ENCODE data around the gene SPDYE5.

Gene SPDYE5

DNA sequence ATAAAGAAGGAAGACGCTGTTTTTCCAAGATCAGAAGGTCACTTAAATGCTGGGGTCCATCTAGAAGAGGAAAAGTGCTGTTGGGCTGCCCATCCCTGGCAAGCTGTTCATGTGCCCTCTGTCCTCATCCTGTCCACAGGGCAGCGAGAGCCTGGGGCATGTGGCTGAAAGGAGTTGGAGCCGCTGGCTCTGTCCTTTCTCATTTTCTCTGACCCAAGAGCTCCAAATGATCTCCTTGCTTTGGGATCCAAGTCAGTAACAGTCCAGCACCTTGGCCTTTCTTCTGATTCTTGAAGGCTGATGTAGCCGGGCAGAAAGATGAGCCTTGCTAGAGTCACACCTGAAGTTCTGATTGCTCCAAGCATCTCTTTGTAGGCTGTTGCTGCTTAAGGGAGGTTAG, 44.4 kb downstream of the SPDYE5 start:
- Histone ChIP-seq H3K9ac (ENCODE audit: low read length) (no peak overlapping the region), H3K9me3 (ENCODE audit: insufficient read depth, low read length) (no peaks in the 10 kb centered on the region), H2AFZ (ENCODE audit: low read depth, low read length) (no peak overlapping the region), H4K20me1 (ENCODE audit: insufficient read depth, low read length) (no peaks in the 10 kb centered on the region), H3K79me2 (ENCODE audit: low read length) (no peaks in the 10 kb centered on the region), H3K4me1 (ENCODE audit: low read length) (peaks cover 16% of the 10 kb centered on the region), H3K27ac (ENCODE audit: low read length) (no peak overlapping the region), H3K4me3 (ENCODE audit: low read length) (no peak overlapping the region), H3K4me2 (ENCODE audit: low read length) (no peak overlapping the region), H3K36me3 (replicated peaks; ENCODE audit: low read depth, low read length) (no peaks in the 10 kb centered on the region), H3K27me3 (ENCODE audit: low read depth, low read length) (peaks cover 14% of the 10 kb centered on the region)
- TF ChIP-seq, protein P1, sequence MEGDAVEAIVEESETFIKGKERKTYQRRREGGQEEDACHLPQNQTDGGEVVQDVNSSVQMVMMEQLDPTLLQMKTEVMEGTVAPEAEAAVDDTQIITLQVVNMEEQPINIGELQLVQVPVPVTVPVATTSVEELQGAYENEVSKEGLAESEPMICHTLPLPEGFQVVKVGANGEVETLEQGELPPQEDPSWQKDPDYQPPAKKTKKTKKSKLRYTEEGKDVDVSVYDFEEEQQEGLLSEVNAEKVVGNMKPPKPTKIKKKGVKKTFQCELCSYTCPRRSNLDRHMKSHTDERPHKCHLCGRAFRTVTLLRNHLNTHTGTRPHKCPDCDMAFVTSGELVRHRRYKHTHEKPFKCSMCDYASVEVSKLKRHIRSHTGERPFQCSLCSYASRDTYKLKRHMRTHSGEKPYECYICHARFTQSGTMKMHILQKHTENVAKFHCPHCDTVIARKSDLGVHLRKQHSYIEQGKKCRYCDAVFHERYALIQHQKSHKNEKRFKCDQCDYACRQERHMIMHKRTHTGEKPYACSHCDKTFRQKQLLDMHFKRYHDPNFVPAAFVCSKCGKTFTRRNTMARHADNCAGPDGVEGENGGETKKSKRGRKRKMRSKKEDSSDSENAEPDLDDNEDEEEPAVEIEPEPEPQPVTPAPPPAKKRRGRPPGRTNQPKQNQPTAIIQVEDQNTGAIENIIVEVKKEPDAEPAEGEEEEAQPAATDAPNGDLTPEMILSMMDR (IDR thresholded peaks at IDR 0.05; ENCODE audit: low read depth, low read length) = no peak
- TF ChIP-seq EZH2phosphoT487 (IDR thresholded peaks at IDR 0.05; ENCODE audit: low read depth) = no peak

DNA sequence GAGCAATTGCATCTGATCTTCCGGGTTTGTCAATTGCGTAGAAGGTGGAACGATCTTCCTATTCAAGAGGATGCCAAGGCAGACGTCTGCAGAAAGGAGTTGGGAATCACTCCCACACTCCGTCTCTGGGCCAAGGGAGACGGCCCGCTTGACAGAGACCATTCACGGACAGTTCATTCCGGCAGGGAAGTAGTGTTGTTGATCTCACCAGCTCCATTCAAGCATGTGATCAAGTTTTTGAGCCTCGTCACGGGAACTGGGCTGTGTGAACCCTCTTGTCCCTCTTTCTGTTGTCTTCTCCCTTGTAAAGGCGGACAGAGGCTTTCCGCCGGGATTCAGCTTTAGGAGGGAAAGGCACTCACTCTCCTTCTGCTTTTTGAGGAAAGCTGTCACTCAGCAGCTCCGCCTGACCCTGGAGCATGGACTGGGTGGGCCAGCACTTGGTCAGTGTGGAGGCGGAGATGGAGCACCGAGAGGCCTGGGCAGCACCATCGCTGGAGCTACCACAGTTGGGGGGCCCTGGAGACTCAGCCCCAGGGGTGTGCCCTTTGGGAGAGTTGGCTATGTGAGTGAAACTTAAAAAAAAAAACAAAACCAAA, 44.9 kb downstream of the SPDYE5 start:
- H3K4me2 ChIP-seq (ENCODE audit: low read length) = no peak overlapping the region
- H3K4me1 ChIP-seq (ENCODE audit: low read length) = peaks cover 16% of the 10 kb centered on the region
- H4K20me1 ChIP-seq (ENCODE audit: insufficient read depth, low read length) = no peaks in the 10 kb centered on the region
- H3K36me3 ChIP-seq (replicated peaks; ENCODE audit: low read depth, low read length) = no peaks in the 10 kb centered on the region
- H2AFZ ChIP-seq (ENCODE audit: low read depth, low read length) = no peak overlapping the region
- no peaks in the 10 kb centered on the region for H3K79me2 ChIP-seq (ENCODE audit: low read length)
- H3K9me3 ChIP-seq (ENCODE audit: insufficient read depth, low read length) = no peaks in the 10 kb centered on the region
- H3K27ac ChIP-seq (ENCODE audit: low read length) = no peak overlapping the region
- peaks cover 14% of the 10 kb centered on the region for H3K27me3 ChIP-seq (ENCODE audit: low read depth, low read length)
- no peak overlapping the region for H3K4me3 ChIP-seq (ENCODE audit: low read length)
- TF ChIP-seq, protein P1 (IDR thresholded peaks at IDR 0.05; ENCODE audit: low read depth, low read length) = no peak
- TF ChIP-seq EZH2phosphoT487 (IDR thresholded peaks at IDR 0.05; ENCODE audit: low read depth) = no peak
- no peak overlapping the region for H3K9ac ChIP-seq (ENCODE audit: low read length)

DNA sequence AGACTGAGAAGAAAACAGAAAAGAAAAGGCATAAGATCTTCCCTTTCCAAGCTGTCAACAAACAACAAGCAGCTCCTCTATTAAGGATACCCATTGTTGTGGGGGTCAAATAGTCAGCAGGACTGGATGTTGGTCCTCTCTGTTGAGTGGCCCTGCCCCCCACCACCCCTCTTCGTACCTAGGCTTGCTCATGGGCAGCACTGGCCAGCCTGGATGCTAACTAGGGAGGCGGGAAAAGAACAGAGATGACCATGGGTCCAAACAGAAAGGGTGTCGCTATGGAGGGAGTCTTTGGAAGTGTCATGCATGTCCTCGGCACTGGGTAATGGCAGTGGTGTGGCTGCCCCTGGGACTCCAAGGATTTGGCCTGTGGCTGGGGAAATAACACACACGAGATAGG, 45.6 kb downstream of the SPDYE5 start:
- Histone ChIP-seq H2AFZ (ENCODE audit: low read depth, low read length) (no peak overlapping the region), H3K4me1 (ENCODE audit: low read length) (peaks cover 16% of the 10 kb centered on the region), H3K9me3 (ENCODE audit: insufficient read depth, low read length) (no peaks in the 10 kb centered on the region), H3K4me2 (ENCODE audit: low read length) (no peak overlapping the region), H3K4me3 (ENCODE audit: low read length) (no peak overlapping the region), H3K79me2 (ENCODE audit: low read length) (no peaks in the 10 kb centered on the region), H4K20me1 (ENCODE audit: insufficient read depth, low read length) (no peaks in the 10 kb centered on the region), H3K9ac (ENCODE audit: low read length) (no peak overlapping the region), H3K27ac (ENCODE audit: low read length) (no peak overlapping the region), H3K27me3 (ENCODE audit: low read depth, low read length) (peaks cover 14% of the 10 kb centered on the region), H3K36me3 (replicated peaks; ENCODE audit: low read depth, low read length) (no peaks in the 10 kb centered on the region)
- no peak for TF ChIP-seq EZH2phosphoT487 (IDR thresholded peaks at IDR 0.05; ENCODE audit: low read depth)
- TF ChIP-seq, protein P1 (IDR thresholded peaks at IDR 0.05; ENCODE audit: low read depth, low read length) = no peak

- H3K4me1 ChIP-seq (ENCODE audit: low read length) = peaks cover 9% of the 10 kb centered on the region
- no peak overlapping the region for H3K4me3 ChIP-seq (ENCODE audit: low read length)
- no peaks in the 10 kb centered on the region for H3K36me3 ChIP-seq (replicated peaks; ENCODE audit: low read depth, low read length)
- no peaks in the 10 kb centered on the region for H3K9me3 ChIP-seq (ENCODE audit: insufficient read depth, low read length)
- H3K79me2 ChIP-seq (ENCODE audit: low read length) = no peaks in the 10 kb centered on the region
- no peak for TF ChIP-seq EZH2phosphoT487 (IDR thresholded peaks at IDR 0.05; ENCODE audit: low read depth)
- TF ChIP-seq, protein P1 (IDR thresholded peaks at IDR 0.05; ENCODE audit: low read depth, low read length) = no peak
- no peak overlapping the region for H2AFZ ChIP-seq (ENCODE audit: low read depth, low read length)
- no peaks in the 10 kb centered on the region for H3K27me3 ChIP-seq (ENCODE audit: low read depth, low read length)
- no peak overlapping the region for H3K4me2 ChIP-seq (ENCODE audit: low read length)
- H3K9ac ChIP-seq (ENCODE audit: low read length) = no peak overlapping the region
- H3K27ac ChIP-seq (ENCODE audit: low read length) = no peak overlapping the region
- no peaks in the 10 kb centered on the region for H4K20me1 ChIP-seq (ENCODE audit: insufficient read depth, low read length)
Observed at GRCh38 chr7:75546237-75547015, 54.3 kb downstream of the SPDYE5 start.

Measured in OCI-LY3 (cell line).